ENCODE measurements around the gene MED17.

Gene MED17

GRCh38 chr11:93817426-93818348 is 33.6 kb downstream of the MED17 start:
- DNase-seq (ENCODE audit: low read depth, low spot score), result no peak

GRCh38 chr11:93819966-93820695 is 36.0 kb downstream of the MED17 start:
- no peak for DNase-seq (ENCODE audit: low read depth, low spot score)

- no peak for DNase-seq (ENCODE audit: low read depth, low spot score)
Observed at GRCh38 chr11:93820847-93821246, 36.8 kb downstream of the MED17 start.

DNA sequence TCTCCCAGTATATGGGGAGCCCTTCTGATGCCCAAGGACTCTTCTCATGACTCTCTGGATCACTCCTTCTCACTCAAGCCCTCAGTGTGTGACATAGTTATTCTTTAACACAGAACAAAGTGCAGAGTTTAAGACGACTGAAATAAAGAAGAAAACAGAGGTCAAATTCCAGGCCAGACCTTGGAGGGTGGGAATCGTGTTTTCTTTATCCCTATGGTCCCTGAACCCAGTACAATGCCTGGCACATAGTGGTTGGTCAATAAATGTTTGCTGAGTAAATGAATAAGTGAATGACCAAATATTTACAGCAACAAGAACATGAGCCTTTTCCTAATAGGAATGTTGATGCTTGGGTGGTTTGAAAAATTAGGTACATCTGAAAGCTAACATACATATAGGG is 37.5 kb downstream of the MED17 start:
- no peak for DNase-seq (ENCODE audit: low read depth, low spot score)

- no peak for DNase-seq (ENCODE audit: low read depth, low spot score)
Observed at GRCh38 chr11:93822359-93822758, 38.3 kb downstream of the MED17 start.

DNA sequence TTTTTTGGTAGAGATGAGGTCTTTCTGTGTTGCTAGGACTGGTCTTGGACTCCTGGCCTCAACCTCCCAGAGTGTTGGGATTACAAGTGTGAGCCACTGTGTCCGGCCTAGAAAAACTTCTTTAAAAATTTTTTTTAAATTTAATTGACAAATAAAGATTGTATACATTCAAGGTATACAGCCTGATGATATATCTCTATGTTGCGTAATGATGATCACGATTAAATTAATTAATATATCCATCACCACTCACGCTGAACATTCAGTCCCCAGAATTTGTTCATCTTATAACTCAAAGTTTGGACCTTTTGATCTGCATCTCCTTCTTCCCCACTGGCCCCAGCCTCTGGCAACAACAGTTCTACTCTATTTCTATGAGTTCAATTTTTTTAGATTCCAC is 39.1 kb downstream of the MED17 start:
- DNase-seq (ENCODE audit: low read depth, low spot score), result no peak

DNA sequence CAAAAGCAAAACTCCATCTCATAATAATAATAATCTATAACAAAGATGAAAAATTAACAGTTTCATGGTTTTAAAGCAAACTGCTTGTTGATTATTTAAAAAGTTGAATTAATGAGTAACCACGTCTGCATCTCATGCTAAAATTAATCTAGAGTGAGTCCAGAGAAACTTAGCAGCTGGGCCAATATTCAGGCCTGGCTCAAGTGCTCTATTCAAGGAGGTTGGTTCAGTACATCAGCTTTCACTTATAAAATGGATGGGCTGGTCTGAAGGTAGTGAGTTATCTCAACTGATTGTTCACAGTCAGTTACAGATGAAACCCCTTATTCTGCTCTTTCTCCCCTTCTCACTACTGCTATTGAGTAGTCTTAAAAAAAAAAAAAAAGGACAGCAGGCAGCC is 43.3 kb downstream of the MED17 start:
- DNase-seq (ENCODE audit: low read depth, low spot score), result no peak

DNA sequence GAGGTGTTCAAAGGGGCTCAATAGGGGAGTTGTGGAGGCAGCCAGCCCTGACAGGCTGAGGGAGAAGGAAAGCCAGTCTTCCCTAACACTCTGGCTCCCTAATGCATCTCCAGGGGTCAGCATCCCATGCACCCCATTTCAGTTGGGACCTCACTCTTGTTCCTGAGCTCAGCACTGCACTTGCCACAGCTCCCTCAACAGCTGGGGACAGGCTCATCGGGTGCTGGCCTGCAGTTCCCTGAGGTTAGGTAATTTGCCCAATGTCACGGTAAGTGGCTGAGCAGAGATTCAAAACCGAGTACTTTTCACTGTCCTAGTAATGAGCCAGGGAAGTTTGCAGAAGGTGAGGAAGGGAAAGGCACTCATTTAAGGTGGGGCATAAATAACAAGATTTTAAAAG is 45.5 kb downstream of the MED17 start:
- no peak for DNase-seq (ENCODE audit: low read depth, low spot score)

DNA sequence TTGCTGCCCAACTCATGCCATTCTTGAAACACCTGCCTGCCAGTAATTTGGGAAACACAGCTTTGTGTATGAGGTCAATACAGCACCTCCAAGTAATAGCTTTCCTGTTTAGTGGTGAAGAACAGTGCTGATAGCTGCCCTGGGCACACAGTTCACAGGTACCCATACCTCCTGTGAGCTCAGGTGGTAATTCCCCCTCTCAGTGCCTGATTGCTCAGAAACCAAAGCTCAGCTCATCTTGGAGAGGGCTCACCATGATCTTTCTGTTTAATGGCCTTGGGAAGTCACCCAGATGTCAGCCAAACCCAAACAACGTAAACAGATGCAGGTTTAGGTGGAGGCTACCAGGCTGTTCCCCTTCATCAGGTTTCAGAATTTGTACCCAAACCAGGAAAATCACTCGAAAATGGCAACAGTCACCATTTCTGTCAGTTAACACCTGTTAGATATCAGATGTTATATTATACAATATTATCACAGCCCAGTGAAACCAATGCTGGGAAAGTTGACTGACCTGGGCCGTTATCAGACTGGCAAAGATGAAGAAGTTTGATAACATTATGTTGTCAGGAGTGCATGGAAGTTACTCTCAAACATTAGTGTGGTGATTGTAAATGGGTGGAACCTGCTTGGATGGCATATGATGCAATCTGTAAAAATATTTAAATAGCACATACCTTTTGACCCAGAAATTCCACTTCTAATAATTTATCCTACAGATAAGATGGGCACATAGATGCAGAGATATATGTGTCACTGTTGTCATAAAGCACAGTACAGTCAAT is 47.5 kb downstream of the MED17 start:
- DNase-seq (ENCODE audit: low read depth, low spot score), result no peak

DNA sequence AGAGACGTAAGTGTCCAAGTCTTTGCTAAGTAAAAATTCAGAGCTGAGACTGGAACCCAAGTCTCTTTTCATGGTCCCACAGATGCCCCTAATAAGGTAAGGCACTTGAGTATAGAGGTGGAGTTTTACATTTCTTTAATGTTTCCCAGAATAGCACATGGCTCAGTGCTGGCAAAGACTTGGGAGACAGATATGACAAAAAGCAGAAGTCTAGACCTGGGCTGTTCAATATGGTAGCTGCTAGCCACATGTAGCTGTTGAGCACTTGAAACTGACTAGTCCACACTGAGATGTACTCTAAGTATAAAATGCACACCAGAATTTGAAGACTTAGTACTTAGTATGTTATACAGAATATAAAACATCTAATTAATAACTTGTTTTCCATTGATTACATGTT is 48.7 kb downstream of the MED17 start:
- DNase-seq (ENCODE audit: low read depth, low spot score), result no peak

- no peak for DNase-seq (ENCODE audit: low read depth, low spot score)
Observed at GRCh38 chr11:93838967-93839366, 54.9 kb downstream of the MED17 start.

- DNase-seq (ENCODE audit: low read depth, low spot score), result no peak
Observed at GRCh38 chr11:93840180-93840579, 56.1 kb downstream of the MED17 start.

DNA sequence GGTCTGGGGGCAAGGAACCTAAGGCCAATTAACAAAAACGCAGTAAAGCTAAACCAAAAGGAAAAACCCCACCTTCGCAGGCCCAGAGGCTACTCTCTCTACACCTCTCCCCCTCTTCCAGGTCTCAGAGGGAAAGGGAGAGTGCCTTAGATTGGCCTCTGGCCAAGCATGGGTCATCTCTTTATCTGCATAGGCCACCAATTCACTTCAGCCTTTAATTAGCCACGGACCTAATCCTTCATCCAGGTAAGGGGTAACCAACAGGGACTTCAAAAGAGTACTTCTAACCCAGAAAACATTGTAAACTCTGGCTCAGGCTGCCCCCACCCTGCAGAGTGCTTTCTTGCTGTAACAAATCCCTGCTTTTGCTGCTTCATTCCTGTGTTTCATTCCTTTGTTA is 56.9 kb downstream of the MED17 start:
- DNase-seq (ENCODE audit: low read depth, low spot score), result no peak

GRCh38 chr11:93841446-93841845 is 57.4 kb downstream of the MED17 start:
- DNase-seq (ENCODE audit: low read depth, low spot score), result no peak

DNA sequence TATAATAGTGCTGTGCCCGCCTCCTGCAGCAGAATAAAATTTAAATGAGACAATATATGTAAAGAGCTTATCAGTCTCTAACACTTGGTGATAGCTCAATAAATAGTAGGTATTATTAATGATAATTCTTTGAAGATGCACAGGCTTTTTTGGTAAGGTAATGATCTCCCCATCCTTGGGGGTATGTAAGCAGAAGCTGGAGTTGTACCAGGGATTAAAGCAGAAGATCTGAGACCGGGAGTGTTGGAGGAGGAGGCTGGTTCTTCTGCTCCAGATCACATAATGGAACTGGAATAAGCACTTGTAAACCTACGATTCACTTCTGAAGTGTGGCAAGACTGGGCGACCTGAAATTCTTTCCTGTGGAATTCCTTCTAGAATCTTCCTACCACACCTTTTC is 58.0 kb downstream of the MED17 start:
- DNase-seq (ENCODE audit: low read depth, low spot score), result no peak

- no peak for DNase-seq (ENCODE audit: low read depth, low spot score)
Observed at GRCh38 chr11:93842461-93842860, 58.4 kb downstream of the MED17 start.

- no peak for DNase-seq (ENCODE audit: low read depth, low spot score)
Observed at GRCh38 chr11:93843906-93844305, 59.8 kb downstream of the MED17 start.

DNA sequence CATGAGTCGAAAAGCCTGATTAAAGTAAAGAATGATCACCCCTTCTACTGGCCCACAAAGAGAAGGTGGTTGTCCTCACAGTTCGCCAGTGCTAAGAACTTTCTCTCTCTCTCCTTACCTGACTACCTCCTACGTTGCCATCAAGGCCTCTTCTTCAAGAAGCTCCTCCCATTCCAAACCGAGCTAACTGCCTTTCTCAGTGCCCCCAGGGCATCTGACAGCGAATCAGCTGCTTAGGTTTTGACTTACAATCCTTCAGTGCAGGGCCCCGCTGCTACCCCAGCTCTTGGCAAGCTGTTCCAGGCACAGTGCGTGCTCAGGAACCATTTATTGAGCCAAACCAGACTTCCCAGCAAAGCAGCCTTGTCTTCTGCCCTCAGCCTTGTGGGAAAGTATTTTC is 60.5 kb downstream of the MED17 start:
- no peak for DNase-seq (ENCODE audit: low read depth, low spot score)

GRCh38 chr11:93845181-93846092 is 61.4 kb downstream of the MED17 start:
- DNase-seq (ENCODE audit: low read depth, low spot score), result no peak

DNA sequence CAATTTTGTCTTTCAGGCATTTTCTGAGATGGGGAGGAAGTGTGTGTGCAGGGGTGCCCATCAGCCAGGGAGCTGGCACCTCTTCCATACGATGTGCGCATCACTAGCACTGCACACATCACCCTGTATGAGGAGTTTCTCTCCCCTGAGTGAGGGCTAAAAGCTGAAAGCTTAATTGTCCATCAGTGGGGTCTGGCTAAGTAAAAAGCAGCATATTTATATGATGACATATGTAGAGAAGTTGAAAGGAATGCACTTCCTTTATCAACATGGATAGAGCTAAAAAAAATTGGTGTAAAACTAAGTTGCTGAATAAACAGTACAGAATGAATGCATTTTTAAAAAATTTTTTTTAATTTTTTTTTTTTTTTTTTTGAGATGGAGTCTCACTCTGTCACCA is 62.3 kb downstream of the MED17 start:
- DNase-seq (ENCODE audit: low read depth, low spot score), result no peak

DNA sequence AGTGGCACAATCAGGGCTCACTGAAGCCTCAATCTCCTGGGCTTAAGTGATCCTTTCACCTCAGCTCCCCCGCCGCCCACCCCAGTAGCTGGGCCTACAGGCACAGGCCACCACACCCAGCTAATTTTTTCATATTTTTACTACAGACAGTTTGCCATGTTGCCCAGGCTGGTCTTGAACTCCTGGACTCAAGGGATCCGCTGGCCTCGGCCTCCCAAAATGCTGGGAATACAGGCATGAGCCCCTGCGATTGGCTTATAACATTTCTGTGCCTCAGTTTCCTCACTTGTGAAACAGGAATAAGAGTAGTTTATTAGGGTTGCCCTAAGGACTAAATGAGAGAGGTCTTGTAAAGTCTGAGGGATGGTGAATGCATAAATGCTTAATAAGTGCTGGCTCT is 65.1 kb downstream of the MED17 start:
- no peak for DNase-seq (ENCODE audit: low read depth, low spot score)
